HG03460 (cell line): ENCODE data around the gene EML1.
"Not testable (repeated sequence)": the region's sequence is repeated elsewhere in the genome, so short reads cannot be mapped to it uniquely, and the experiment has no call there.

Experiments used
- ATAC-seq: cut with Tn5 transposase; IDR thresholded peaks from one replicate; pipeline ENCODE4 v1.9.1; 2021; ENCODE audit not compliant: unreplicated experiment

Gene EML1

GRCh38 chr14:99930420-99931274, 137.4 kb downstream of the EML1 start:
- peak; percentile 83 for ATAC-seq

- ATAC-seq = no peak
These were observed 138.1 kb downstream of the EML1 start for GRCh38 chr14:99931308-99931707.

GRCh38 chr14:99936056-99936455, 142.8 kb downstream of the EML1 start:
- ATAC-seq = no peak

GRCh38 chr14:99936738-99937474, 143.7 kb downstream of the EML1 start:
- peak; percentile 66 for ATAC-seq

- peak; percentile 30 for ATAC-seq
These were observed 144.4 kb downstream of the EML1 start for GRCh38 chr14:99937475-99938244.

- ATAC-seq = no peak
These were observed 145.2 kb downstream of the EML1 start for GRCh38 chr14:99938376-99938775.

GRCh38 chr14:99938896-99939295, 145.7 kb downstream of the EML1 start:
- ATAC-seq = no peak

- no peak for ATAC-seq
These were observed 146.2 kb downstream of the EML1 start for GRCh38 chr14:99939421-99939820.

GRCh38 chr14:99940064-99940463, 146.9 kb downstream of the EML1 start:
- no peak for ATAC-seq

GRCh38 chr14:99941211-99941610, 148.0 kb downstream of the EML1 start:
- no peak for ATAC-seq

- no peak for ATAC-seq
These were observed 150.4 kb downstream of the EML1 start for GRCh38 chr14:99943620-99944019.

- no peak for ATAC-seq
These were observed 151.0 kb downstream of the EML1 start for GRCh38 chr14:99944241-99944651.

GRCh38 chr14:99945732-99946651, 152.8 kb downstream of the EML1 start:
- ATAC-seq = no peak

- peak; percentile 66 for ATAC-seq
These were observed 153.7 kb downstream of the EML1 start for GRCh38 chr14:99946652-99947489.

- ATAC-seq = no peak
These were observed 154.5 kb downstream of the EML1 start for GRCh38 chr14:99947695-99948094.

- ATAC-seq = not testable (repeated sequence)
These were observed 156.0 kb downstream of the EML1 start for GRCh38 chr14:99949011-99949732.

GRCh38 chr14:99950181-99950580, 157.0 kb downstream of the EML1 start:
- no peak for ATAC-seq

- ATAC-seq = no peak
These were observed 157.9 kb downstream of the EML1 start for GRCh38 chr14:99951085-99951484.

GRCh38 chr14:99952039-99952438, 158.8 kb downstream of the EML1 start:
- no peak for ATAC-seq
